ENCODE measurements around the gene ZNF574.
A peak's percentile ranks its signal among the peaks of the same experiment; 100 is the strongest.
"Not testable (repeated sequence)": the region's sequence is repeated elsewhere in the genome, so short reads cannot be mapped to it uniquely, and the experiment has no call there.

ZNF574 gene, protein sequence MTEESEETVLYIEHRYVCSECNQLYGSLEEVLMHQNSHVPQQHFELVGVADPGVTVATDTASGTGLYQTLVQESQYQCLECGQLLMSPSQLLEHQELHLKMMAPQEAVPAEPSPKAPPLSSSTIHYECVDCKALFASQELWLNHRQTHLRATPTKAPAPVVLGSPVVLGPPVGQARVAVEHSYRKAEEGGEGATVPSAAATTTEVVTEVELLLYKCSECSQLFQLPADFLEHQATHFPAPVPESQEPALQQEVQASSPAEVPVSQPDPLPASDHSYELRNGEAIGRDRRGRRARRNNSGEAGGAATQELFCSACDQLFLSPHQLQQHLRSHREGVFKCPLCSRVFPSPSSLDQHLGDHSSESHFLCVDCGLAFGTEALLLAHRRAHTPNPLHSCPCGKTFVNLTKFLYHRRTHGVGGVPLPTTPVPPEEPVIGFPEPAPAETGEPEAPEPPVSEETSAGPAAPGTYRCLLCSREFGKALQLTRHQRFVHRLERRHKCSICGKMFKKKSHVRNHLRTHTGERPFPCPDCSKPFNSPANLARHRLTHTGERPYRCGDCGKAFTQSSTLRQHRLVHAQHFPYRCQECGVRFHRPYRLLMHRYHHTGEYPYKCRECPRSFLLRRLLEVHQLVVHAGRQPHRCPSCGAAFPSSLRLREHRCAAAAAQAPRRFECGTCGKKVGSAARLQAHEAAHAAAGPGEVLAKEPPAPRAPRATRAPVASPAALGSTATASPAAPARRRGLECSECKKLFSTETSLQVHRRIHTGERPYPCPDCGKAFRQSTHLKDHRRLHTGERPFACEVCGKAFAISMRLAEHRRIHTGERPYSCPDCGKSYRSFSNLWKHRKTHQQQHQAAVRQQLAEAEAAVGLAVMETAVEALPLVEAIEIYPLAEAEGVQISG

DNA sequence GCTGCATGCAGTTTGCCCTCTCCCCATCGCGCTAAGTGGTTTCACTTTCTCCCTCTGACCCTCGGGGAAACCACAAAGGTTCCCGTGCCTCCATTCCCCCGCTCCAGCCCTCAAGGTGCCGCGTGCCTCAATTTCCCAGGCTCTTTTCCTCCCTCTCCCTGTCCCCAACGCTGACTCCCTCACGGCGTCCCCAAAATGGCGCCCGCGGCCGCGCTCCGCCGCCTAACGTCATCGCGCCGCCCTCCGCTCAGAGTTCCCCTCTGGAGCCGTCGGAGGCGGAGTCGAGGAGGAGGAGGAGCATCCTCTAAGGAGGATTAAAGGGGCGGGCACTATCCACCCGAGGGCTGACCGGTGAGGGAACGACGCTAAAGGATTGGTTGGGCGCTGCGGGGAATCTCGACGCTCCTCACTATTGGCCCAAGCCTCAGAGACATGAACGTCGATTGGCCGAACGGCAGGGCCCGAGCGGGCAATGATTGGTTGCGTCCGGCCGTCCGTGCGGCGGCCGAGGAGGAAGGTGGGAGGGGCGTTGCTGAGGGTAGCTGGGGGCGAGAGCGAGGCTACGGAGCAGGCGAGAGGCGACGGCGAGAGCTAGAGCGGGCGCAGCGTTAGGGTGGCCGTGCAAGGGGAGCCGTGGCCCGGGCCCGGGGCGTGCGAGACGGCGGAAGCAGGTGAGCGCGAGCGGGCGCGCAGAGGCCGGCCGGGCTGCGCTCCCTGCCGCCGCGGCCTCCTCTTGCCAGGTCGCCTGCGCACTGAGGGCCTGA, at the start of gene ZNF574:
Gene ZNF574, plus strand, starts transcription at position 551 of the 764 bp plus-strand sequence. CDS start 2,441 bp downstream, outside the sequence.
- DNase-seq = peak; percentile 97

DNA sequence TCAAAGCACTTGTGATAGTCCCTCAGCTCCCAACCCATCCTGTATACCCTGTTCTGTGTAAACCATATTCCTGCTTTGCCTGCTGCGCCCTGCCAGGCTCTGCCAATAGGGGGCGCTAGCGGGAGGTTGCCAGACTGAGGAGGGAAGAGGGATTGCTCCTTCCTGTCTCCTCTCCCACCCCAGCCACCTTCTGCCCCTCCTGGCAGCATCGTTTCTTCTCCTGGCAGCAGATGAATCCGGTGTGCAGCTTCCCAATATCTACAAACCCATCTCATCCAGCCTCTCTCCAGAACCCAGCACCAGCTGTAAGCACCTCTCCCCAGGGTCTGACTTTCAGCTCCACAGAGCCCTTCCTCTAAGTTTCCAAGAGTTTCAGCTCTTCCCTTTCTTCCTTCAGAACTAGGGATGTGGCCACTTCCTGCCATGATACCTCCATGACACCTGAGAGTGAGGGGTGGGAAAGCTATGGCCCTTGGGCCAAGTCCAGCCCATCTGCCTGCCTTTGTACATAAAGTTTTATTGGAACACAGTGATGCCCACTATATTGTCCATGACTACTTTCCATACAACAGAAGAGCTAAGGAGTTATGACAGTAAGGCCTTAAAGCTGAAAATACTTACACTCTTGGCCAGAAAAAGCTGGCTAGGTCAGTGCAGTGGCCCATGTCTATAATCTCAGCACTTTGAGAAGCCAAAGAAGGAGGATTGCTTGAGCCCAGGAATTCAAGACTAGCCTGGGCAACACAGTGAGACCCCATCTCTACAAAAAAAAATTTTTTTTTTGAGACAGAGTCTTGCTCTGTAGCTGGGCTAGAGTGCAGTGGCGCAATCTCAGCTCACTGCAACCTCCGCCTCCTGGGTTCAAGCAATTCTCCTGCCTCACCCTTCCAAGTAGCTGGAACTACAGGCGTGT, 47.4 kb upstream of the ZNF574 start:
- peak; percentile 89 for DNase-seq

DNA sequence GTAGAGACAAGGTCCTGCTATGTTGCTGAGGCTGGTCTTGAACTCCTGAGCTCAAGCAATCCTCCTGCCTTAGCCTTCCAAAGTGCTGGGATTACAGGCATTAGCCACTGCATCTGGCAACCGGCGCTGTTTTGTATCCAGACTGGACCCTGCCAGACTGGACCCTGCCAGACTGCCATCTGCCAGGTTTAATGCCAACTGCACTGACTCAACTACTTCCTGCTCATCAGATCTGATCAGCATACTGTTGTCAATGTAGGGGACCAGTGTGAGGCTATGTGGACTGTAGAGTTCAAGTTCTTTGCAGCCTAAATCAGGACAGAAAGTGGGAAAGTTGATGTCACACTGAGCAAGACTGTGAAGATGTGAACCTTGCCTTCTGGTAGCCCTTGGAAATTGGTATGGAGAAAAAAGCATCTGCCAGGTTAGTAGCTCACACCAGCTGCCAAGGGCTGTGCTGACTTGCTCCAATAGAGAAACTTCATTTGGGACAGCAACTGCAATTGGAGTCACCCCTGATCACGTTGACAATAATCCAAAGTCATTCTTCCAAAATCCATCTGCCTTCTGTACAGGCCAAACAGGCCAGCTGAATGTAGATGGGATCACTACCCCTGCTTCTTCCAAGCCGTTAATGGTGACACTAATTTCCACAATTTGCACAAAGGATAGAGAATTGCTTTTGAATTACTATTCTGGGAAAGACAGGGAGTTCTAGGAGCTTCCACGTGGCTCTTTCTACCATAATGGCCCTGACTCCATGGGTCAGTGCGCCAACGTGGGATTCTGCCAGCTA, 45.1 kb upstream of the ZNF574 start:
- no peak for DNase-seq

DNA sequence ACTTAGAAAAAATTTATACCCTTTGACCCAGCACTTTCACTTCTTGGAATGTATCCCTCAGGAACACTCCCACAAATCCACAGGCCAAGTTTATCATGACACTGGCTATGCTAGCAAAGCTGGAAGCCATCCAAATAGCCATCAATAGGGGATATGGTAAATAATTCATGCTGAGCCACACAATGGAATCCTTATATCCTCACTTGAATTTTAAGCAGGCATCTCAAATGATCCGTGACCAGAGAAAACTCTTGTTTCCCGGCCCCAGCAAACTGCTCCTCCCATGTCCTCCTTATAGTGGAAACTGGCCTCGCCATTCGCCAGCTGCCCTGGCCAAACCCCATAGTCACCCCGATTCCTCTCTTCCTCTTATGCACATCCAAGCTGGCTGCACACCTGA, 43.5 kb upstream of the ZNF574 start:
- DNase-seq = no peak

DNA sequence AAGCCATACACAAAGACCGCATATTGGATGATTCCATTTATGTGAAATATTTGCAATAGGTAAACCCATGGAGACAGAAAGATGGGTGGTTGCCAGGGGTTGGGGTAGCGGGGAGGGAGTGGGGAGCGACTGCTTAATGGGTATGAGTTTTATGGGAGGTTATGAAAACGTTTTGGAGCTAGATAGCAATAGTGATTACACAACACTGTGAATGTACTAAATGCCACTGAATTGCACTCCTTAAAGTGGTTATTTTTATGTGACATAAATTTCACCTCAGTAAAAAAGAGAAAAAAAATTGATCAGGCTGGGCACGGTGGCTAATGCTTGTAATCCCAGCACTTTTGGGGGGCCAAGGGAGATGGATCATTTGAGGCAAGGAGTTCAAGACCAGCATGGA, 42.6 kb upstream of the ZNF574 start:
- DNase-seq = no peak

DNA sequence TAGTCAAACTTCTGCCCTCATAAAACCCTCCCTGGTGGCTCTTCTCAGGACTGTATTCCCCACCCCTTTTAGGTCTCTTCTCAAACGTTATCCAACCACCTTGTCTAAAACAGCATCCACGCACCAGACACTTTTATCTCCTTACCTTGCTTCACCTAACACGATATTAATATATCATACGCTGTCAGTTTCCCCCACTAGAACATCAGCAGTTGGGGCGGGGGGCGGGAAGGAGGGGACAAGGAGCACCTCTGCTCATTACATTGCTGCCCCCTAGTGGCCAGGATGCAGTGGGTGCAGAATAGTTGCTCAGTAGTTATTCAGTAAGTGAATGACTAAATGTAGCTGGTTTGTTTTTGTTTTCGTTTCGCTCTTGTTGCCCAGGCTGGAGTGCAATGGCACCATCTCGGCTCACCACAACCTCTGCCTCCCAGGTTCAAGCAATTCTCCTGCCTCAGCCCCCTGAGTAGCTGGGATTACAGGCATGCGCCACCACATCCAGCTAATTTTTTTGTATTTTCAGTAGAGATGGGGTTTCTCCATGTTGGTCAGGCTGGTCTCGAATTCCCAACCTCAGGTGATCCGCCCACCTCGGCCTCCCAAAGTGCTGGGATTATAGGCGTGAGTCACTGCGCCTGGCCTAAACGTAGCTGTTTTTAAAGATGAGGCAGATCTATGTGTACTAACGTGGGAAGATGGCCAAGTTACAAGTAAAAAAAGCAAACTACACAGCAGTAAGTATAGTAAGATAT, 41.1 kb upstream of the ZNF574 start:
- DNase-seq = peak; percentile 81

DNA sequence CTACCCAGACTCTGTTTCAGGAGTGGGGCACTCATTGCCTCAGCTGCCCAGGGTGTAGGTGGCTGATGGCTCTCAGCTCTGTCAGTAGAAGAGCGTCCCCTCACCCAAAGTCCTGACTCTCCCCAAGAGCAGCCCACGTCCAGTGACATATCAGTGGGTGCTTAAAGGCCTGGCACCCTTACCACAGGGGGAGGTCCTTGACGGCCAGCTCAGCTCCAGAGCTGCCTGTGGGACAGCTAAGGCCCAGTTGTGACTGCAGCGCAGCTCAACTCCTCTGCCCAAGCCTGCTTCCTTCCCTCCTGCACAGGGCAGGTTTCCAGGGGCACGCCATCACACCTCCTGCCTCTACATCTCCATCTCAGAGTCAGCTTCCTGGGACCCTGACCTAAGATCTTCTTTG, 38.3 kb upstream of the ZNF574 start:
- no peak for DNase-seq

DNA sequence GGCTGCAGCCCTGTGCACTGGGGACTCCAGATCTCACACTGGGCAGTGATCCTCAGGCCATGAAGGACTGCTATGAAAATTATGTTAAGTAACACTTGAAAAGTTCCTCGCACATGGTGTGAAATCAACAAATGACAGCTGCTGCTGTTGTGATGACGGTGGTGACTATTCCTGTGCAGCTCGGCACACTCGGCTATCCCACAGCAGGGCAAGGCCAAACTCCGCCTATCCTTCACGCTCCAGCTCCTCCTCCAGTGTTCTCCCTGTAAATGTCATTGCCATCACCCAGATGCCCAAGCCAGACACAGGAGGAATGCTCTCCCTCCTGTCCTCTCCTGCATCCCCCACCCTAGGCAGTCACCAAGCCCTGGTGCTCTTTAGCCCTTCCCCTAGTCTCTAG, 37.3 kb upstream of the ZNF574 start:
- DNase-seq = no peak

DNA sequence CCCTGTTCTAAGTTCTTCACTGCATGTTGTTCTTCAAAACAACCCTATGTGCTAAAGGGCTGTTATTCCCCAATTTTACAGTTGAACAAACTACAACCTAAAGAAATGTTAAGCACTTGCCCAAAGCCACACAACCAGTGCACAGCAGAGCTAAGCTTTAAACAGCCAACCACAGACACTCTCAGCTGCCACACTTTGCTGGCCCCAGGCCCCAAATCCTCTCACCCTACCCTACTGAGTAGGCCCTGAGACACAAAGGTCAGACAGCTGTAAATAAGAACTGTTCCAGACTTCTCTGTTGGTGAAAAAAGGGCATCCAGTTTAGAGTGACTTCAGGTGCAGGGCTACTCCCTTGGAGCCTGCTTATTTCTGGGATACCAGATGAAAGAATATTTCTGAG, 35.9 kb upstream of the ZNF574 start:
- no peak for DNase-seq

DNA sequence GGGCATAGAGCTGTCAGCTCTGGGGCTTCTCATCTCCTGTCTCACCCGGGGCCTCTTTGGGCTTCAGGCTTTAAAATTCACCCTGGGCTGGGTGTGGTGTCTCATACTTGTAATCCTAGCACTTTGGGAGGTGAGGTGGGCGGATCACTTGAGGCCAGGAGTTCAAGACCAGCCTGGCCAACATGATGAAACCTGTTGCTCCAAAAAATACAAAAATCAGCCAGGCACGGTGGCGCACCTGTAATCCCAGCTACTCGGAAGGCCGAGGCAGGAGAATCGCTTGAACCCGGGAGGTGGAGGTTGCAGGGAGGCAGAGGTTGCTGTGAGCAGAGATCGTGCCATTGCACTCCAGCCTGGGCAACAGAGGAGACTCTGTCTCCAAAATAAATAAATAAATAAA, 35.5 kb upstream of the ZNF574 start:
- DNase-seq = not testable (repeated sequence)

DNA sequence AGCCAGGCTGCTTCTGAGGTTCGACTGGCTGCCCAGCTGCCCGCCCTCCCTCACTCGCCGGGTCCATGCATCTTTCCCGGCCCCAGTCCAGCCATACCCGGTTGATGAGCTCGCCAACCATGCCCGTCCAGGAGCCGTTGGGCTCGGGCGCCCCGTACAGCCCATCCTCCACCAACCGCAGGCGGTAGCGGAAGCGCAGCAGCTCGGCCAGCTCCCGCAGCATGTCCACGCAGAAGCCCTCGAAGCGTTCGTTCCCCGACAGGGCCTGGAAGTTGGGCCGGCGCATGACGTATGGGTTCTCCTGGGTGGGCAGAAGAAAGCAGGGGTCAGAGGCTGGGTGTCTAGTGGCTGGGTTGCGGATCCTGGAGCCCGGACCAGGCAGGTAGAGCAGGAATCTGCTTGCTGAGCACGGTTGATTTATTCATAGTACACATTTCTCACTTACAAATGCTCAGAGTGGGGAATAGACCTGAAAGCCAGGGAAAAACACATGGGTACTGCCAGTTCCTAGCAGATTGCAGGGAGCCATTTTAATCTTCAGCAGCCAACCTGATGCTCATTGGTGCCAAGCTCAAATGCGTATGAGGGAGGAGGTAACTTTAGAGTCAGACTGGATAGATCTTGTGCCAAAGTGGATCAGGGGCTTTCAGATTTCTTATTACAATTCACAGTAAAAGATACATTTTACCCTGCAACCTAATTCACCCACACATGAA, 33.4 kb upstream of the ZNF574 start:
- no peak for DNase-seq

DNA sequence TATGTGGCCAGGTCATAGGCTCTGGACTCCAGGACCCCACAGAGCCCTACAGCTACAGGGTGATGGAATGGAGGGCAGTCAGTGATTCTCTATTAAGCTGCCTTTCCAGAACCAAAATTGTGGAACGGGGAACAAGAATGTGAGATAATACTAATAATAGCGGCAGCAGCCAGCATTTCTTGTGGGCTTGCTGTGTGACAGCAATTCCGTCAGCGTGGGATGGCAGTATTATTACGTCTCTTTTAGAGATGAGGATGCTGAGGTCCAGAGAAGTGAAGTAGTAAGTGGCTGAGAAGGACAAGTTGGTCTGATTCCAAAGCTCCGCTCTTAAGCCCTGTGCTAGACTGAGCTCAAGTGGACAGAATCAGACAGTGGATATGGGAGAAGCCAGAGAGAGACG, 30.4 kb upstream of the ZNF574 start:
- DNase-seq = no peak

DNA sequence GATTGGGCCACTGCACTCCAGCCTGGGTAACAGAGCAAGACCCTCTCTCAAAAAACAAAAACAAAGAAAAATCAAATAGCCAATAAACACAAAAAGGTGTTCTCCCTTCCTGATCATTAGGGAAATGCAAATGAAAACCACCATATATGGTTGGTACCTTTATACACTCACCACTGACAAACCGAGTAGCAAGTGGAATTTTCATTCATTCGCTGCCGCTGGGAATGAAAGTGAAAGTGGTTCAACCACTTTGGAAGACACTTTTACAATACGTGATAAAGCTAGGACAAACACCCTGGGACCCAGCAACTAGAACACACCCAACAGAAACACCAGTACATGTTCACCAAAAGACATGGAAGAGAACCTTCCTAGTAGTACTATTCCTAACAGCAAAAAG, 27.0 kb upstream of the ZNF574 start:
- DNase-seq = no peak

DNA sequence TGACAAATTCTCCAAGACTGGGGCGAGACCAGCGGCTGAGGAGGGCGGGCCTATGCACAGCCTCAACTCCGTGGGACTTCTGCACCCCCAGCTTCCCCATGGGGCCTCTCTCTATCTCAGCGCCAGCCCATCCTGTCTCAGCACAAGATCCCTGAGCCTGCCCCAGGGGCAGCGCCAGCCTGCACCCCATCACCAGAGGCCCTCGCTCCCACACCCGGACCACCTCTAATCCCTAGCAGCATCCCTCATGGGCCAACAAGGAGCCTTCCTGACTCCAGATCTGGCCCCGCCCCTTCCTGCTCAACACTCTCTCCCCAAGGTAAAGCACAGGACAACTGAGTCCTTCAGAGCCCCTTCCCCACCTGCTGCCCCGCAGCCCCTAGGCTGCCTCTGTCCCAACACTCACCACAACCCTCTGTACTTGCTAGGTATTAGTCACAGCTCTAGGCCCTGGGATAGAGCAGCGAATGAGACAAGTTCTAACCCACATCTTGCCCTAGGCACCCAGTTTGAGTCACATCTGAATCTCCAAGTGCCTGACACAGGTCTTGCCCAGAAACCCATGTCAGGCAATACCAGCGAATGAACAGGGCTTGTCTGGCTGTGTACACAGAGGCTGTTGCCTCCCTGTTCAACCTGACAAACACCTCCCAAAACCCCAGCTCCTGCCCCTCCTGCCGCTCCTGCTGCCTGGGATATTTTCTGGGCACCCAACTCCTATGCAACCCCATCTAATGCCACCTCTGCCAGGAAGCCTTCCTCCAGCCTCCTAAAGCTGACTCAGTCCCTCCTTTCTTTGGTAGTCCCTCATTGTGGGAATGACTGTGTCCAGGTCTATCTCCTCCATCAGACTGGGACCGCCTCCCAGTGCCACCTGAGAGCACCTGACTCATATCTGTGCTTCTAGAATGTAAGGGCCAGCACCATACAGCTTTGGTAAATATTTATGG, 24.5 kb upstream of the ZNF574 start:
- peak; percentile 72 for DNase-seq

DNA sequence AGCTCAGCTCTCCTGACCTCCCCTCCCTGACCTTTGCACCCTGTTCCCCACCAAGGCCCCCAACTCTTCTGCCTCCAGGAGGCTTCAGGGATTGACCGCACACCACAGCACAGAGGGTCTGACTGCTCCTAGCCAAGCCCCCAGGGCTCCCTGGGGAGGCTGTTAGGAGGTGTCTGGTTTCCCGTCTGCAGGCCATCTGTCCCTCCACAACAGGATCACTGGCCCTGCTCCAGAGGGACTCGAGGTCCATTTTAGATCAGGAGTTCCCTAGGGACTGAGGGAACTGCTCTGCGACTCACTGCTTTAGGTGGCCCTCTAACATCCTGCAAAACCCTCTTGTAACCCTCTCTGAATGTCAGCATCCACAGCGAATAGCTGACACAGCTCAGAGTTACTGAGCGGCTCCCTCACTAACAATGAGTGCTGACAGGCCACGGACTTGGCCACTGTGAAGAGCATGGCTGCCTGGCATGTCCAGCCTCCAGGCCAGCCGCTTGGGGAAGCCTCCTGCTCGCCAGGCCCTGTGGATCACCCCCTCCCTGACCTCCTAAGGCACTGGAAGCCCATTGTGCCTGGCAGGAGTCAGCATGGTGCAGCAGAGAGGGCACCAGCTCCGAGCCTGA, 23.6 kb upstream of the ZNF574 start:
- DNase-seq = no peak

DNA sequence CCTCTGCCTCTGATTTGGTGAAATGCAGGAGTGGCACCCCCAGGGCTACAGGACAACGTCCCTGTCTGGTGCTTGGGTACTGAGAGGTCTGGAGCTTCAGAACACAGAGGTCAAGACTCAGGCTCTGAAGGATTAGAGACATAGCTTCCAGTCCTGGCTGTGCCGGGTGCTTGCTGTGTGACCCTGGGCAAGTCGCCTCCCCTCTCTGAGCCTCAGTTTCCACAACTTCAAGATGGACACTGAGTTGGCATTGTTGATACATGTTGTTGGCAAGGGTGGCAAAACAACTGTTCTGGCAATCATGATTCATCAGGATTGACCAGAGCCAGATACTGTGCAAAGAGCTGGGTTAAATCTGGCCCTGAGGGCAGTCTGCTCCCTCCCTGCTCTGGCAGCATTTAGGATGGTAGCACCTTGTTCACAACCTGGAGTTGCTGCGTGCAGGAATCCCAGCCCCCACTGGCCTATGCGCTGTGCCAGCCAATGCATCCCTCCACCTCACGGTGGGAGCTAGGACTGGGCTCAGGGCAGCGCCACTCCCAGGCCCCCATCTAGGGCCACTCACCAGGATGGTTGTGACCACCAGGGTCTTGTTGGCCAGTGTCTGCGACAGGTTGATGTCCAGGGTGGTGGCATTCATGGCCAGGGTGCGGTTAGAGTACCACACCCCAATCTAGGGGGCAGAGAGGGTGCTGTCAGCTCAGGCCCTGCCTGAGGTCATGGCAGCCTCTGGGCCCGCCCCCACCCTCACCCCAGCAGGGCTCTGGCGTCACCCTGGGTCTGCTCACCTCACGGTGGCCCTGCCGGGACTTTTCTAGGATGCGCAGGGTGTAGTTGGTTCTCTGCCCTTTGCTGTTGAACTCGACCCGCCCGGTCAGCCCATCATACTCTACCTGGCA, 22.7 kb upstream of the ZNF574 start:
- no peak for DNase-seq

DNA sequence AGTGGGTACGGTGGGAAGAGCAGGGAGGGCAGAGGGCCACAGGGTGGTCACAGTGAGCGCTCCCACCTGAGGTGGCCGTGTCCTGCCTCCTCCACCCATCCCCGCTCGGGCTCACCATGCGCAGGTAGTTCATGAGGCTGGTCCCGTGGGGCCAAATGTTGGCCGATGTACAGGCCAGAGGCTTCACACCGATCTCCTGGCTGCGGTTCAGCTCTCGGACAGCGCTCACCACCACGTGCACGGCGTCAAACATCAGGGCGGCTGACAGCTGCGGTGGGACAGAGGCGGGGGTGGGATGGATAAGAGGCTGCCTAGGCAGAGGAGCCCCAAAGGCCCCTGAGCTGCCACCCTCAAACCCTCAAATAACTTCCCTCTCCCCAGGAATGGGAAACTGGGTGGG, 21.8 kb upstream of the ZNF574 start:
- DNase-seq = no peak
